SK-N-SH treated with all-trans-retinoic acid at 6 μM for 48 hours (cell line): ENCODE results near the gene CCR6.

ENCODE experiments used
- ATAC-seq: fragments of 200-7000 bp; cut with Tn5 transposase; 3 replicates; pipeline ENCODE4 v1.9.1; 2020; ENCODE audit warnings: mild to moderate bottlenecking, moderate library complexity
- BACH2 ChIP-seq: fragments of 250-450 bp; sonication (Bioruptor Pico); IDR thresholded peaks from 2 replicates; pipeline ENCODE4 v1.9.0; 2021; ENCODE audit warnings: mild to moderate bottlenecking, borderline replicate concordance
- CREB5 ChIP-seq: fragments of 250-450 bp; sonication (Bioruptor Pico); IDR thresholded peaks from 2 replicates; pipeline ENCODE4 v1.5.1; 2020; ENCODE audit warnings: low read depth, mild to moderate bottlenecking, moderate library complexity
- CSDC2 ChIP-seq: fragments of 250-450 bp; sonication (Bioruptor Pico); IDR thresholded peaks from 2 replicates; pipeline ENCODE4 v1.5.0; 2020; ENCODE audit warnings: mild to moderate bottlenecking, moderate library complexity
- CSRNP3 ChIP-seq: fragments of 250-450 bp; sonication (Bioruptor Pico); IDR thresholded peaks from 2 replicates; pipeline ENCODE4 v1.5.1; 2021; ENCODE audit warnings: mild to moderate bottlenecking, moderate library complexity
- GLIS3 ChIP-seq: fragments of 250-450 bp; sonication (Bioruptor Pico); IDR thresholded peaks from 2 replicates; pipeline ENCODE4 v1.5.0; 2020; ENCODE audit warnings: mild to moderate bottlenecking, moderate library complexity
- ISL1 ChIP-seq: fragments of 250-450 bp; sonication (Bioruptor Pico); IDR thresholded peaks from 2 replicates; pipeline ENCODE4 v2.1.2; 2022; ENCODE audit warnings: mild to moderate bottlenecking, moderate library complexity
- OSR1 ChIP-seq: fragments of 250-450 bp; sonication (Bioruptor Pico); IDR thresholded peaks from 2 replicates; pipeline ENCODE4 v1.8.0; 2022; ENCODE audit warnings: moderate library complexity, mild to moderate bottlenecking, inconsistent platforms
- PATZ1 ChIP-seq: fragments of 250-450 bp; sonication (Bioruptor Pico); IDR thresholded peaks from 2 replicates; pipeline ENCODE4 v1.8.0; 2020; ENCODE audit warnings: mild to moderate bottlenecking, moderate library complexity, borderline replicate concordance
- SNAI2 ChIP-seq: fragments of 250-450 bp; sonication (Bioruptor Pico); IDR thresholded peaks from 2 replicates; pipeline ENCODE4 v1.5.0; 2020; ENCODE audit warnings: mild to moderate bottlenecking, moderate library complexity
- TCF4 ChIP-seq: fragments of 250-450 bp; sonication (Bioruptor Pico); IDR thresholded peaks from 2 replicates; pipeline ENCODE4 v1.8.0; 2021; ENCODE audit warnings: mild to moderate bottlenecking, moderate library complexity, borderline replicate concordance
- TOX ChIP-seq: fragments of 250-450 bp; sonication (Bioruptor Pico); IDR thresholded peaks from 2 replicates; pipeline ENCODE4 v1.8.0; 2021; ENCODE audit warnings: mild to moderate bottlenecking, moderate library complexity, borderline replicate concordance
- ZC3H10 ChIP-seq: fragments of 250-450 bp; sonication (Bioruptor Pico); IDR thresholded peaks from 2 replicates; pipeline ENCODE4 v1.5.1; 2021; ENCODE audit warnings: mild to moderate bottlenecking, moderate library complexity
- ZFP3 ChIP-seq: fragments of 250-450 bp; sonication (Bioruptor Pico); IDR thresholded peaks from 2 replicates; pipeline ENCODE4 v1.5.0; 2020; ENCODE audit warnings: mild to moderate bottlenecking, moderate library complexity
- ZNF565 ChIP-seq: fragments of 450-650 bp; formaldehyde crosslinking; conservative IDR thresholded peaks from 2 replicates; pipeline ENCODE4 v1.5.0; 2020; ENCODE audit warnings: low read depth, mild to moderate bottlenecking, moderate library complexity
- ZNF70 ChIP-seq: fragments of 450-650 bp; formaldehyde crosslinking; IDR thresholded peaks from 2 replicates; pipeline ENCODE4 v1.5.0; 2020; ENCODE audit warnings: mild to moderate bottlenecking, moderate library complexity
- ZNF8 ChIP-seq: fragments of 450-650 bp; formaldehyde crosslinking; IDR thresholded peaks from 2 replicates; pipeline ENCODE4 v1.5.0; 2020; ENCODE audit warnings: mild to moderate bottlenecking, moderate library complexity
- TF ChIP-seq, protein P1 (sequence below): fragments of 250-450 bp; sonication (Bioruptor Pico); IDR thresholded peaks from 2 replicates; pipeline ENCODE4 v1.8.0; 2021; ENCODE audit warnings: low read depth, mild to moderate bottlenecking, moderate library complexity, borderline replicate concordance
- TF ChIP-seq, protein P2 (sequence below): fragments of 250-450 bp; sonication (Bioruptor Pico); IDR thresholded peaks from 2 replicates; pipeline ENCODE4 v1.5.0; 2020; ENCODE audit warnings: mild to moderate bottlenecking, moderate library complexity

The CCR6 gene

DNA sequence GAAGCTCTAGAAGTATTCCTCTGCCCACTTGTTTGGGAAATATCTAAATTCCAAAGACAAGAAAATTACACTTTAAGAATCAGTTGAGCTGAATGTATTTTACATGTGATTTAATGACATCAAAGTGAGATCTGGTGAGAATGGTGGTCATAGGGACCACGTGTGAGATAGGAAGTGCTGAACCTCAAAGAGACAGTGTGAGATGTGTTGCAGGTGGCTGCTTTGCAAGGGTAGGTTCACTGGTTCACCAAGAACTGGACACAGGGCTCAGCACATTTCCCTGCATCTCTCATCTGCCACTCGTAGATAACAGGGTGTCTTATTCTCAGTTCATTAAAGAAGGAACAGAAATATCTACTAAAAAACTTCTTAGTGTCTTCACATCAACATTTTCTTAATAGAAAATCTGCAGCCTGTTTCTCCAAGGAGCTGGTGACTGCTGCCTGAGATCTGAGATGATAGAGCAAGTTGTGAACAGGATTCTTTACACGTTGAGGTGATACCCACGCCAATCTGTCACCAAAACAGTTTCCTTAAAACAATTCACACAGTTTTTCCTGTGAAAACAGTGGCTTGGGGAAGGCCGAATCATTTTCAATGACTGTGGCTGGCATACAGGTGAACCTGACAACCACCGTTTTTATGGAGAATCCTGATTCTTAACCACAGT, 7.2 kb downstream of the CCR6 start:
- no peak for ATAC-seq
- TF ChIP-seq ZNF70 (CRISPR knock-in tag), result no peak
- TF ChIP-seq ZC3H10, result no peak
- TF ChIP-seq SNAI2 (CRISPR knock-in tag), result no peak
- no peak for TF ChIP-seq BACH2
- no peak for TF ChIP-seq ISL1 (CRISPR knock-in tag)
- TF ChIP-seq TOX (CRISPR knock-in tag), result no peak
- no peak for TF ChIP-seq TCF4
- no peak for TF ChIP-seq GLIS3 (CRISPR knock-in tag)
- TF ChIP-seq ZNF8 (CRISPR knock-in tag), result no peak
- TF ChIP-seq CSDC2, result no peak

GRCh38 chr6:167130712-167131684, 8.1 kb downstream of the CCR6 start:
- TF ChIP-seq BACH2, result no peak
- no peak for TF ChIP-seq ZNF565 (CRISPR knock-in tag)
- TF ChIP-seq, protein P1, sequence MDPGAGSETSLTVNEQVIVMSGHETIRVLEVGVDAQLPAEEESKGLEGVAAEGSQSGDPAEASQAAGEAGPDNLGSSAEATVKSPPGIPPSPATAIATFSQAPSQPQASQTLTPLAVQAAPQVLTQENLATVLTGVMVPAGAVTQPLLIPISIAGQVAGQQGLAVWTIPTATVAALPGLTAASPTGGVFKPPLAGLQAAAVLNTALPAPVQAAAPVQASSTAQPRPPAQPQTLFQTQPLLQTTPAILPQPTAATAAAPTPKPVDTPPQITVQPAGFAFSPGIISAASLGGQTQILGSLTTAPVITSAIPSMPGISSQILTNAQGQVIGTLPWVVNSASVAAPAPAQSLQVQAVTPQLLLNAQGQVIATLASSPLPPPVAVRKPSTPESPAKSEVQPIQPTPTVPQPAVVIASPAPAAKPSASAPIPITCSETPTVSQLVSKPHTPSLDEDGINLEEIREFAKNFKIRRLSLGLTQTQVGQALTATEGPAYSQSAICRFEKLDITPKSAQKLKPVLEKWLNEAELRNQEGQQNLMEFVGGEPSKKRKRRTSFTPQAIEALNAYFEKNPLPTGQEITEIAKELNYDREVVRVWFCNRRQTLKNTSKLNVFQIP (CRISPR knock-in tag), result no peak
- no peak for TF ChIP-seq GLIS3 (CRISPR knock-in tag)
- ATAC-seq, result no peak

DNA sequence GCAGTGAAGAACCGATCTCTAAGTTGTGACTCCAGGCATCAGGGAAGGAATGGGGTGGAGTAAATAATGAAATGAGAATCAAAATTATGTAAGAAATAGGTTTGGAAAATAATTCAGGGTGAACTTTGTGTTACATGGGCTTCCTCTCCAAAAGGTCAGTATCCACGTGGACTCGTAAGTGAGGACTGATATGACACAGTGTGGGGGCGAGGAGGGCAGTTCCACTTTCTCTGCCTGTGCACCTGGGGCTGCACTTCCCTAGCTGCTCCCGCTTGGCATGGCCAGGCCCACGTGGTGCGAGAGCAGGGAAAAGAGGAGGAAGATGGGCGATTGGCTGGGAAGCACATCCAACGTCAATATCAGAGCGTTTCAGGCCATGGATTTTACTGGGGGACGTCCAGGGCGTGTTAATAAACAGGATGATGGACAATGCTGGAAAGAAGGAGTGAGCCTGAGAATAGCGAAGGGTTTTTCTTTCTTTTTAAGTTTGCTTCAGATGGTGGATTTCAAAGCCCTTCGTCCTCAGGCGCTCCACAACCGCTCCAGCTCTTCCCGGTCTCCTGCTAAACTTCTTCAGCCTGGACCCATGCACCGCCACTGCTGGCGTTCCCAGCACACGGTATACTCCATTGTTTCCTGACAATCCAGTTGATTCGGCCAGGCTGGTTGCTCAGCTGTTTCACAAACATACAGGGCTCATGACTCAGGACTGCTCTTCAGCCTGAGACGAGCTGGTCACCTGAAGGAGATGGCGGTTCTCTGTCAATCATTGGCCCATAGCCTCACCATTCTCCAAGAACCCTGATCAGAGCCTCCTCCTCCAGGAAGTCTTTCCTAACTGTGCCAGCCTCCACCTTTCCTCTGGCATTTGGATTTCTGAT, 11.8 kb downstream of the CCR6 start:
- ATAC-seq, result no peak
- TF ChIP-seq OSR1 (CRISPR knock-in tag) (no peak), ZNF70 (CRISPR knock-in tag) (no peak), ZFP3 (CRISPR knock-in tag) (no peak), TCF4 (no peak), CSRNP3 (CRISPR knock-in tag) (no peak), SNAI2 (CRISPR knock-in tag) (no peak), CREB5 (CRISPR knock-in tag) (no peak), PATZ1 (CRISPR knock-in tag) (no peak), GLIS3 (CRISPR knock-in tag) (no peak)
- TF ChIP-seq, protein P2, sequence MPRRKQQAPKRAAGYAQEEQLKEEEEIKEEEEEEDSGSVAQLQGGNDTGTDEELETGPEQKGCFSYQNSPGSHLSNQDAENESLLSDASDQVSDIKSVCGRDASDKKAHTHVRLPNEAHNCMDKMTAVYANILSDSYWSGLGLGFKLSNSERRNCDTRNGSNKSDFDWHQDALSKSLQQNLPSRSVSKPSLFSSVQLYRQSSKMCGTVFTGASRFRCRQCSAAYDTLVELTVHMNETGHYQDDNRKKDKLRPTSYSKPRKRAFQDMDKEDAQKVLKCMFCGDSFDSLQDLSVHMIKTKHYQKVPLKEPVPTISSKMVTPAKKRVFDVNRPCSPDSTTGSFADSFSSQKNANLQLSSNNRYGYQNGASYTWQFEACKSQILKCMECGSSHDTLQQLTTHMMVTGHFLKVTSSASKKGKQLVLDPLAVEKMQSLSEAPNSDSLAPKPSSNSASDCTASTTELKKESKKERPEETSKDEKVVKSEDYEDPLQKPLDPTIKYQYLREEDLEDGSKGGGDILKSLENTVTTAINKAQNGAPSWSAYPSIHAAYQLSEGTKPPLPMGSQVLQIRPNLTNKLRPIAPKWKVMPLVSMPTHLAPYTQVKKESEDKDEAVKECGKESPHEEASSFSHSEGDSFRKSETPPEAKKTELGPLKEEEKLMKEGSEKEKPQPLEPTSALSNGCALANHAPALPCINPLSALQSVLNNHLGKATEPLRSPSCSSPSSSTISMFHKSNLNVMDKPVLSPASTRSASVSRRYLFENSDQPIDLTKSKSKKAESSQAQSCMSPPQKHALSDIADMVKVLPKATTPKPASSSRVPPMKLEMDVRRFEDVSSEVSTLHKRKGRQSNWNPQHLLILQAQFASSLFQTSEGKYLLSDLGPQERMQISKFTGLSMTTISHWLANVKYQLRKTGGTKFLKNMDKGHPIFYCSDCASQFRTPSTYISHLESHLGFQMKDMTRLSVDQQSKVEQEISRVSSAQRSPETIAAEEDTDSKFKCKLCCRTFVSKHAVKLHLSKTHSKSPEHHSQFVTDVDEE (CRISPR knock-in tag), result no peak
- TF ChIP-seq, protein P1 (CRISPR knock-in tag), result no peak
